Measurements from ENCODE around the gene LIN52. TPM values are rescaled to one million over a fixed set of nuclear protein-coding genes. Genes with fewer than 3 reads are reported as not detected.

Gene LIN52
- total and polyA plus RNA-seq, 2 of the 8 experiments (the other 6 are each of a cell fraction or from before 2014, with no cell fraction given) = 6.8 to 11.6 TPM

DNA sequence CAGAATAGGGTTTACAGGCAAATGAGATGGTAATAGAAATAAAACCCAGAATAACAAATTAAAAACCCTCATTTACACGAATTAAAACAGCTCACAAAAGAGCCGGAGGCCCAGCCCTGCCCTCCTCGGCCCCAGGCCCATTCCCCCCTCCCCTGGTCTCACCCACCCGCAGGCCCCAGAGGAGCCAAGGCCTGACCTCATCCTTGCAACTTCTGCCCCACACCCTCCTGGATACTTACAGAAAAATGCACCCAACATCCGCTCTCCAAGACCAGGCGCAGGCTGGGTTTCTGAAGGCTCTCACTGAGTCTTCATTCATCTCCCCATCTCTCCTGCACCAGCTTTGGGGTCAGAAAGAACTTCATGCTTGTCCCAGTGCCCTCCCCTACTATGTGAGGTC, 138.3 kb downstream of the LIN52 start (continued):
- TF ChIP-seq SUZ12 (IDR thresholded peaks at IDR 0.05; ENCODE audit: low read length) (no peak), SP4 (IDR thresholded peaks at IDR 0.05; ENCODE audit: low read length) (no peak), HDAC6 (IDR thresholded peaks at IDR 0.05; ENCODE audit: low read depth, low read length) (no peak)

Data from H1 (cell line).